CD14-positive monocyte (primary cell): ENCODE measurements around the gene CKAP2. TPM values are rescaled to one million over a fixed set of nuclear protein-coding genes. Genes with fewer than 3 reads are reported as not detected.

Experiments
- DNase-seq, 3 donors: peaks; one replicate each; pipeline ENCODE4 v3.0.0-alpha.2; 2011 to 2022
- H2AFZ ChIP-seq: 2 replicates; pipeline ENCODE4 v1.6.0; 2012; ENCODE audit warnings: mild to moderate bottlenecking, low read depth, low read length, inconsistent platforms; ENCODE audit not compliant: insufficient read depth, poor library complexity, severe bottlenecking
- H3K27ac ChIP-seq, 2 donors: 1 replicate in 1 of 2; 2 replicates in 1 of 2; pipeline ENCODE4 v1.5.1; 2012 to 2013; ENCODE audit warnings: low read length in 2 of 2, control low read depth in 1 of 2, inconsistent platforms in 1 of 2, low read depth in 1 of 2, mild to moderate bottlenecking in 1 of 2
- H3K27me3 ChIP-seq, 2 donors: one replicate each; pipeline versions ENCODE4 v1.6.0 to v1.6.1; 2011 to 2013; ENCODE audit warnings: low read length in 2 of 2; ENCODE audit not compliant: control insufficient read depth in 2 of 2, insufficient read depth in 2 of 2
- H3K36me3 ChIP-seq, 2 donors: replicated peaks in 1 of 2; 1 replicate in 1 of 2; 2 replicates in 1 of 2; pipeline versions ENCODE4 v1.5.1 to v1.6.1; 2012 to 2013; ENCODE audit warnings: low read length in 2 of 2, control low read depth in 1 of 2, inconsistent platforms in 1 of 2, mild to moderate bottlenecking in 1 of 2; ENCODE audit not compliant: insufficient read depth in 2 of 2, control insufficient read depth in 1 of 2
- H3K4me1 ChIP-seq, 2 donors: 1 replicate in 1 of 2; 2 replicates in 1 of 2; pipeline versions ENCODE4 v1.5.1 to v1.6.1; 2012 to 2013; ENCODE audit warnings: low read length in 2 of 2, control low read depth in 1 of 2, inconsistent platforms in 1 of 2, mild to moderate bottlenecking in 1 of 2, moderate library complexity in 1 of 2; ENCODE audit not compliant: insufficient read depth in 2 of 2, control insufficient read depth in 1 of 2
- H3K4me2 ChIP-seq: replicated peaks from 2 replicates; pipeline ENCODE3; 2012; ENCODE audit warnings: low read length, moderate library complexity, mild to moderate bottlenecking; ENCODE audit not compliant: poor library complexity, severe bottlenecking; ENCODE audit errors: extremely low read depth
- H3K4me3 ChIP-seq, 3 experiments: fragments of 200-600 bp in 1 of 3; sonication (generic) in 1 of 3; replicated peaks in 1 of 3; 1 replicate in 2 of 3; 2 replicates in 1 of 3; pipeline ENCODE4 v1.5.1; 2011 to 2013; ENCODE audit warnings: low read length in 3 of 3, mild to moderate bottlenecking in 3 of 3, control low read depth in 2 of 3, low read depth in 2 of 3, inconsistent platforms in 1 of 3, moderate library complexity in 1 of 3
- H3K79me2 ChIP-seq: 2 replicates; pipeline ENCODE4 v1.6.0; 2012; ENCODE audit warnings: mild to moderate bottlenecking, control low read depth, inconsistent platforms, low read length, moderate library complexity; ENCODE audit not compliant: insufficient read depth
- H3K9ac ChIP-seq: 2 replicates; pipeline ENCODE4 v1.6.0; 2017; ENCODE audit warnings: low read length, mild to moderate bottlenecking; ENCODE audit not compliant: insufficient read depth, poor library complexity, severe bottlenecking
- H3K9me3 ChIP-seq, 2 donors: replicated peaks in 1 of 2; 1 replicate in 1 of 2; 2 replicates in 1 of 2; pipeline versions ENCODE4 v1.5.1 to v1.6.1; 2012 to 2013; ENCODE audit warnings: low read length in 2 of 2, control low read depth in 1 of 2; ENCODE audit not compliant: control insufficient read depth in 1 of 2, insufficient read depth in 1 of 2
- H4K20me1 ChIP-seq: 2 replicates; pipeline ENCODE4 v1.6.0; 2012; ENCODE audit warnings: mild to moderate bottlenecking, low read length, control low read depth, moderate library complexity; ENCODE audit not compliant: insufficient read depth
- H3K27ac Mint-ChIP-seq, 7 donors: one replicate each; pipeline ENCODE4 v1.8.0; 2020; ENCODE audit warnings: mild to moderate bottlenecking in 7 of 7, mixed read lengths in 7 of 7, moderate library complexity in 6 of 7, inconsistent platforms in 2 of 7
- H3K27me3 Mint-ChIP-seq, 3 donors: one replicate each; pipeline ENCODE4 v1.8.0; 2021 to 2022; ENCODE audit warnings: low read depth in 3 of 3, mild to moderate bottlenecking in 3 of 3, mixed read lengths in 3 of 3, moderate library complexity in 3 of 3, inconsistent platforms in 1 of 3
- H3K36me3 Mint-ChIP-seq, 2 donors: one replicate each; pipeline ENCODE4 v1.8.0; 2020; ENCODE audit warnings: mixed read lengths in 2 of 2, inconsistent platforms in 1 of 2, mild to moderate bottlenecking in 1 of 2
- H3K4me1 Mint-ChIP-seq: one replicate; pipeline ENCODE4 v1.8.0; 2020; ENCODE audit warnings: mild to moderate bottlenecking, mixed read lengths
- H3K4me3 Mint-ChIP-seq, 2 donors: one replicate each; pipeline ENCODE4 v1.8.0; 2020; ENCODE audit warnings: mild to moderate bottlenecking in 2 of 2, mixed read lengths in 2 of 2, moderate library complexity in 1 of 2
- H3K9me3 Mint-ChIP-seq, 7 donors: one replicate each; pipeline ENCODE4 v1.8.0; 2020 to 2022; ENCODE audit warnings: mixed read lengths in 7 of 7, mild to moderate bottlenecking in 6 of 7, moderate library complexity in 6 of 7, inconsistent platforms in 2 of 7
- CTCF ChIP-seq: fragments of 200-600 bp; IDR thresholded peaks from one replicate; pipeline ENCODE4 v1.8.0; 2022; ENCODE audit warnings: antibody characterized with exemption, mild to moderate bottlenecking
- WGBS: methylation state at CpG from one replicate; pipeline ENCODE4 v1.1.5; 2013; ENCODE audit warnings: missing lambda C conversion rate; ENCODE audit not compliant: insufficient coverage; 5-methylcytosine and 5-hydroxymethylcytosine counted together
- intact Hi-C, 2 donors: fragments of 100-400 bp; cut with micrococcal nuclease; formaldehyde crosslinking; loops; one replicate each; pipeline versions ENCODE4 v1.15.0 to v1.15.1; 2023
- polyA plus RNA-seq, 3 donors: library from polyadenylated mRNA; depleted of rRNA in 1 of 3; unstranded in 2 of 3; stranded (reverse) in 1 of 3; fragments of 300-500 nt in 2 of 3; fragments of >200 nt in 1 of 3; fragmentation: Illumina TruSeq in 2 of 3; gene quantifications; 1 replicate in 2 of 3; 2 replicates in 1 of 3; pipeline ENCODE4 v1.2.3, GENCODE V29; 2012 to 2021

CKAP2 gene
- polyA plus RNA-seq, 3 donors, result 5.0 to 15.7 (median 7.8) TPM

GRCh38 chr13:52419080-52419479, 36.2 kb upstream of the CKAP2 start:
- Histone ChIP-seq H3K9me3 (no peaks in the 10 kb centered on the region), H3K9ac (no peak overlapping the region), H3K4me1 (no peaks in the 10 kb centered on the region), H3K79me2 (no peaks in the 10 kb centered on the region), H3K4me3 (no peak overlapping the region), H3K27me3 (no peaks in the 10 kb centered on the region), H3K4me2 (no peak overlapping the region), H4K20me1 (no peaks in the 10 kb centered on the region), H3K36me3 (peaks cover 83 to 95% of the 10 kb centered on the region in 2 donors), H3K27ac (no peak overlapping the region), H2AFZ (no peak overlapping the region)
- no peaks in the 10 kb centered on the region for H3K4me1 Mint-ChIP-seq
- H3K9me3 Mint-ChIP-seq, result peaks cover 0 to 3% (median 0%) of the 10 kb centered on the region in 7 donors
- H3K27me3 Mint-ChIP-seq, result no peaks in the 10 kb centered on the region
- no peak for DNase-seq
- no CpG with 5 or more reads among the region's 1 CpG for WGBS
- H3K27ac Mint-ChIP-seq, result no peak overlapping the region
- intact Hi-C loops, result no loop called here
- H3K4me3 Mint-ChIP-seq, result no peak overlapping the region
- peaks cover 72 to 91% of the 10 kb centered on the region in 2 donors for H3K36me3 Mint-ChIP-seq
- TF ChIP-seq CTCF, result no peak

GRCh38 chr13:52421216-52421615, 34.1 kb upstream of the CKAP2 start:
- peaks cover 76 to 95% of the 10 kb centered on the region in 2 donors for H3K36me3 ChIP-seq
- no CpG with 5 or more reads among the region's 3 CpGs for WGBS
- intact Hi-C loops, result no loop called here

More at GRCh38 chr13:52421216-52421615, 34.1 kb upstream of the CKAP2 start:
- Mint-ChIP-seq H3K36me3 (peaks cover 71 to 91% of the 10 kb centered on the region in 2 donors), H3K27me3 (no peaks in the 10 kb centered on the region), H3K4me3 (no peak overlapping the region), H3K4me1 (no peaks in the 10 kb centered on the region), H3K27ac (peak overlapping the region in 2 of 7 donors; percentile 26 to 66), H3K9me3 (peaks cover 0 to 4% (median 0%) of the 10 kb centered on the region in 7 donors)
- Histone ChIP-seq H3K9me3 (no peaks in the 10 kb centered on the region), H3K9ac (no peak overlapping the region), H3K4me2 (no peak overlapping the region), H4K20me1 (no peaks in the 10 kb centered on the region), H2AFZ (no peak overlapping the region), H3K4me3 (no peak overlapping the region), H3K4me1 (no peaks in the 10 kb centered on the region), H3K27me3 (no peaks in the 10 kb centered on the region), H3K27ac (no peak overlapping the region), H3K79me2 (no peaks in the 10 kb centered on the region)
- no peak for TF ChIP-seq CTCF
- DNase-seq, result no peak
